Measurements from ENCODE around the gene ARID3A.

ARID3A gene

GRCh38 chr19:958967-959855, 33.4 kb downstream of the ARID3A start:
- TF ChIP-seq, protein P1, sequence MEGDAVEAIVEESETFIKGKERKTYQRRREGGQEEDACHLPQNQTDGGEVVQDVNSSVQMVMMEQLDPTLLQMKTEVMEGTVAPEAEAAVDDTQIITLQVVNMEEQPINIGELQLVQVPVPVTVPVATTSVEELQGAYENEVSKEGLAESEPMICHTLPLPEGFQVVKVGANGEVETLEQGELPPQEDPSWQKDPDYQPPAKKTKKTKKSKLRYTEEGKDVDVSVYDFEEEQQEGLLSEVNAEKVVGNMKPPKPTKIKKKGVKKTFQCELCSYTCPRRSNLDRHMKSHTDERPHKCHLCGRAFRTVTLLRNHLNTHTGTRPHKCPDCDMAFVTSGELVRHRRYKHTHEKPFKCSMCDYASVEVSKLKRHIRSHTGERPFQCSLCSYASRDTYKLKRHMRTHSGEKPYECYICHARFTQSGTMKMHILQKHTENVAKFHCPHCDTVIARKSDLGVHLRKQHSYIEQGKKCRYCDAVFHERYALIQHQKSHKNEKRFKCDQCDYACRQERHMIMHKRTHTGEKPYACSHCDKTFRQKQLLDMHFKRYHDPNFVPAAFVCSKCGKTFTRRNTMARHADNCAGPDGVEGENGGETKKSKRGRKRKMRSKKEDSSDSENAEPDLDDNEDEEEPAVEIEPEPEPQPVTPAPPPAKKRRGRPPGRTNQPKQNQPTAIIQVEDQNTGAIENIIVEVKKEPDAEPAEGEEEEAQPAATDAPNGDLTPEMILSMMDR (IDR thresholded peaks at IDR 0.05; ENCODE audit: low read depth, low read length): no peak

DNA sequence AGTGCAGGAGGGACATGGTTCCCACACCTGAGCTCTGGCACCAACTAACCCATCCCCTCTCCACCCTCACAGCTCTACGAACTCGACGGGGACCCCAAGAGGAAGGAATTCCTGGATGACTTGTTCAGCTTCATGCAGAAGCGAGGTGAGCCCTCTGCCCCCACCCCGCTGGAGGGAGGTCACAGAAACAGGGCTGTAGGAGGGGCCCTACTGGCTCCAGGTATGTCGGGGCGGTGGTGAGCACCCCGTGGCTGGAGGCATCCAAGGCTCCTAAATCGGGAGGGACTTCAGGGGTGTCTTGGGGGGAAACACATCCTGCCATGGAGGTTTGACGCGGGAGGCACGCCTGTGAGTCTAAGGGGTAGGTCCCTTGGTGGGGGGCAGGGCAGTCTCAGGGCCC, 34.2 kb downstream of the ARID3A start:
- no peak for DNase-seq (ENCODE audit: extremely low read depth, low read depth)
- TF ChIP-seq, protein P1 (IDR thresholded peaks at IDR 0.05; ENCODE audit: low read depth, low read length): no peak

More at GRCh38 chr19:958967-959855, 33.4 kb downstream of the ARID3A start:
- DNase-seq (ENCODE audit: extremely low read depth, low read depth): no peak

DNA sequence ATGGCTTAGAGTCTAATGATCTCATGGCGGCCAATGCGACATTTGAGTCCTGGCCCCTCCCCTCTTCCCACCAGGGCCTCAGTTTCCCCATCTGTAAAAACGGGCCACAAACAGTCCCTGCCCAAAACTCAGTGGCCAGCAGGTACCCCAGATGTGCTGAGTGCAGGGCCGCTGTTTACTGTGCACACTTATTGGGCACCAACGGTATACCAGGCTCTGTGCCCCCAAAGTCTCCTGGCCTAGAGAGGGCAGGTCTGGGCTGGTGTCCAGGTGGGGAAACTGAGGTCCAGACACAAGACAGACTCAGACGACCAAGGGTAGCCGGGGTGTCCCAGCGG, 34.7 kb downstream of the ARID3A start:
- TF ChIP-seq, protein P1 (IDR thresholded peaks at IDR 0.05; ENCODE audit: low read depth, low read length): no peak
- DNase-seq (ENCODE audit: extremely low read depth, low read depth): no peak

GRCh38 chr19:961866-962620, 36.2 kb downstream of the ARID3A start:
- TF ChIP-seq, protein P1 (IDR thresholded peaks at IDR 0.05; ENCODE audit: low read depth, low read length): no peak
- DNase-seq (ENCODE audit: extremely low read depth, low read depth): no peak

DNA sequence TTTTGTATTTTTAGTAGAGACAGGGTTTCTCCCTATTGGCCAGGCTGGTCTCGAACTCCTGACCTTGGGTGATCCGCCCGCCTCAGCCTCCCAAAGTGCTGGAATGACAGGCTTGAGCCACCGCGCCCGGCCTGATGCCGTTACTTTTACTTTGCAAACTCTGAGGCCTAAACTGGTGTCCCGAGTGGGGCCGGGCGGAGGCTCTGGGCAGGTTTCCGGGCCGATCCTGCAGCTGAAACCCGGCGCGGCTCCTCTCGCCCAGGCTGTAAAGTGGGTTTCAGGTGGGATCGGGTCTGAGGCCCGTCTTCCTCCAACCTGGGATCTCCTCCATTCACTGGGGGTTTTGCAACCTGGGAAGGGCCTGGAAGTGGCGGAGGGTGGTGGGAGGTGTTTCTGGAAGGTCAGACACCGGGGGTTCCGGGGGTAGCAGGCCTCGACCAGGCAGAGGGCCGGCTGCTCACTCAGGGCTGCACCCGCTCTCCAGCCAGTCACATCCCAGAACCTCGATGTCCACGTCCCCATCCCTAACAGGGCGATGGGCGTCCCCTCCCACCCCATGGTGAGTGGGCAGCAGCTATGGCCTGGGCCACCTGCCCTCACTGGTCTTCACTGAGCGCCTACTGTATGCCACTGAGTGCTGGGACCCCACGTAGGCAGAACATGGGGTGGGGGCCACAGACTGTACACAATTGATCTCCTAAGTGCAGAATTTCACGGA, 37.0 kb downstream of the ARID3A start:
- no peak for DNase-seq (ENCODE audit: extremely low read depth, low read depth)
- TF ChIP-seq, protein P1 (IDR thresholded peaks at IDR 0.05; ENCODE audit: low read depth, low read length): no peak

GRCh38 chr19:963486-963951, 37.7 kb downstream of the ARID3A start:
- DNase-seq (ENCODE audit: extremely low read depth, low read depth): no peak

More at GRCh38 chr19:963486-963951, 37.7 kb downstream of the ARID3A start:
- TF ChIP-seq, protein P1 (IDR thresholded peaks at IDR 0.05; ENCODE audit: low read depth, low read length): no peak
